Epithelial cell of proximal tubule (primary cell): ENCODE measurements around the gene COG7. TPM values are rescaled to one million over a fixed set of nuclear protein-coding genes. Genes with fewer than 3 reads are reported as not detected.

ENCODE experiments used
- DNase-seq: peaks from one replicate; pipeline ENCODE4 v3.0.0-alpha.2; 2011; ENCODE audit warnings: low read depth
- H3K4me3 ChIP-seq: 2 replicates; pipeline ENCODE4 v1.5.1; 2011; ENCODE audit warnings: low read depth, mild to moderate bottlenecking, low read length
- CTCF ChIP-seq: conservative IDR thresholded peaks from 2 replicates; pipeline ENCODE4 v1.5.1; 2012; ENCODE audit warnings: low read depth, mild to moderate bottlenecking, low read length
- total RNA-seq: library from RNA; depleted of rRNA; stranded (reverse); fragments of >200 nt; gene quantifications from 2 replicates; pipeline ENCODE4 v1.2.3, GENCODE V29; 2015

COG7 gene
- 6.9 and 9.9 TPM in 2 replicates for total RNA-seq

DNA sequence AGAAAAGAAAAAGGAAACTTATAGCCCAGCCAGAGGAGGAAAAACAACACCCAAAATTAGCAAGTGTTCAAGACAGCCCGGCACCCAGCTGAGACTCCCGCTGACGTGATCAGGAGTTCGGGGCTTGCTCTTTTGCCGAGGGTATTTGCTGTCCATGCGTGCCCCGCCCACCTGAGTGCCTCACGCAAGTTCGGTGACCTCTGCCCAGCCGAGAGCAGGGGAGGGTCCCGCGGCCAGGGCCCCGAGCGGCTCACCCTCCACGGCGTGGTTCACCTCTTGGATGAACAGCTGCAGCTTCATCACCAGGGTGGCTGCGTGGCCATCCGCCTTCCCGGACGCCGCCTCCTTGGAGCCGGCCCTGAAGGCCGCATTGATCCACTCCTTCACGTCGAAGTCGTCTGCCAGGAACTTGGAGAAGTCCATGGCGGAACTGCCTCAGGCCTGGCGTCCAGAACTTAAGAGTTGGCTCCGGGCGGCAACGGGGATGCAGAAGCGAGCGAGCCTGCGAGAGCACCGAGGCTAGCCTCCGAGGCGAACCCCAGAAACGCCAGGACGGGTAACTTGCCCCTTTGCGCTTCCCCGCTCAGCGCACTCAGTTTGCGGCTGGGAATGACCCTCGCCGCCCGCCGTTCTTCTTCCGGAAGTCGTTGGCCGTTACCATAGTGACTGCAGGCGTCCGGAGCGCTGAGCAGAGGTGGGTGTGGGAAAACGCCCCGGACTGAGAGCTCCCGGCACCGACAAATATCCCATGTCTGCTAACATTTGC is at the start of gene COG7:
Gene COG7 (minus strand): TSS at position 618 of the 766 bp plus-strand sequence. CDS start 195 bp downstream, at position 423.
- peak within 1 kb of the TSS; percentile 99 for H3K4me3 ChIP-seq
- TF ChIP-seq CTCF = no peak
- DNase-seq = no peak

GRCh38 chr16:23502466-23502865 is 49.5 kb upstream of the COG7 start:
- no peak for DNase-seq
- no peak for TF ChIP-seq CTCF
- no peak overlapping the region for H3K4me3 ChIP-seq

- no peak overlapping the region for H3K4me3 ChIP-seq
- no peak for TF ChIP-seq CTCF
- no peak for DNase-seq
Measured at GRCh38 chr16:23501291-23501690, 48.3 kb upstream of the COG7 start.

- no peak overlapping the region for H3K4me3 ChIP-seq
- no peak for TF ChIP-seq CTCF
- DNase-seq = no peak
Measured at GRCh38 chr16:23500862-23501225, 47.9 kb upstream of the COG7 start.

DNA sequence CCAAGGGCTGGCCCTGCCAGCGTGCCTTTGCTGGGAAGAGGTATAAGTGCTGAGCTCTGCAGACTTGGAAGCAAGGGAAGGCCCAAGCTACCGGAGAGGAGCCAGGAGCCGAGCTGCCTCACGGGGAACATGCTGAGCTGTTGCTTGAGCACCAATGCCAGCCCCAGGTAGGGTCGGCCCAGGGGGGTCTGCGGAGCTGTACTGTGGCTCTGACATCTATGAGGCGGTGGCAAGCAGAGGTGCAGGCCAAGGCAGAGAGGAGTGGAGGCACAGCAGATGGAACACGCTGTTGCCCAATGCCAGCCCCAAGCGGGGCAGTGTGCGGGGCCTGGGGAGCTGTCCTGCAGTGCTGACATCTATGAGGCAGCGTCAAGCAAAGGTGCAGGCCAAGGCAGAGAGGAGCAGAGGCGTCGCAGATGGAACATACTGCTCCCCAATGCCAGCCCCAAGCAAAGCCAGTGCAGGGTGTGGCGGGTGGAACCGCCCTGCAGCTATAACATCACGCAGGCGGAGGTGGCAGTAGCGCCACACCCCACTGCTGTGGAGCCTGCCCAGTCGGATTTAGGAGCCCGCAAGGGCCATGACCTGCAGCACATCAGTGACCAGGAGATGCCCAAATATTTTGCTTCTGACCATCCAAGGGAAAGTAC is 47.3 kb upstream of the COG7 start:
- DNase-seq = no peak
- H3K4me3 ChIP-seq = no peak overlapping the region
- TF ChIP-seq CTCF = no peak

- TF ChIP-seq CTCF = no peak
- no peak for DNase-seq
- H3K4me3 ChIP-seq = no peak overlapping the region
Measured at GRCh38 chr16:23499801-23500200, 46.8 kb upstream of the COG7 start.

GRCh38 chr16:23498863-23499262 is 45.9 kb upstream of the COG7 start:
- no peak for TF ChIP-seq CTCF
- DNase-seq = no peak
- no peak overlapping the region for H3K4me3 ChIP-seq
